NOMO-1 (cell line): ENCODE measurements around the gene VPS33A.
"Not testable (repeated sequence)": the region's sequence is repeated elsewhere in the genome, so short reads cannot be mapped to it uniquely, and the experiment has no call there.

Experiments
- DNase-seq, 2 experiments: peaks; one replicate each; lab custom pipeline; 2025; ENCODE audit not compliant: unreplicated experiment in 2 of 2; lab: John Stamatoyannopoulos, UW

VPS33A gene

GRCh38 chr12:122266230-122266901 is at the start of gene VPS33A:
Gene VPS33A (minus strand): TSS chr12:122266494. CDS start chr12:122266408, 86 bp downstream.
- peak; percentile 93 for DNase-seq

GRCh38 chr12:122312926-122313325 is 46.6 kb upstream of the VPS33A start:
- no peak for DNase-seq

GRCh38 chr12:122311696-122312095 is 45.4 kb upstream of the VPS33A start:
- DNase-seq: no peak

DNA sequence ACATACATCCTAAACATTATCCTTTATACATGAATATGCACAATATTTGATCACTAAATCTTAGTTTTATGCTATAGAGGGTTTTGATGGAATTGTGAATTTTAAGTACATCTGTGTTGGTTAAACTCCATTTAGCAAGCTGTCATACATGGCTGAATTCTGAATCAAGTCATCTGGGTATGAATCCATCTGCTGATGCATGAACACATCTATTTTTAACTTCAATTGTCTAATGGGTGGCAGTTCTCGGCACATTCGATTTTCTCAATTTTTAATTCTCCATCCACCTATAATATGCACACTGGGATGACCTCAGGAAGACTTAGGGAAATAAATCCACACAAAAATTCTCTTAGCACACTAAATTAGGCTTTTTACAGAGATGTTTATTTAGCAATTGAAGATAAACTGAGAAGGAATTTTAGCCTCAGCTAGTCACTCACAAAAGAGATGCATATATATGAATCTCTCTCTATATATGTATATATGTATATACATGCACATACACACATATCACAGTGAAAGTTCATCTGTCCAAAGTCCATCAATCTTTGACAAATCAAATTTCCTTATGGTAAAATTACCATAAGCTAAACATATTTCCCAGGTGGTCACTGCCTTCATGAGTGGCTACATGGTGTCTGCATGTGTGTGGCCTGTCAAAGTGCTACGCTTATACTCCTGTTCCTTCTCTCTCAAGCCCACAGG is 44.5 kb upstream of the VPS33A start:
- no peak for DNase-seq

- DNase-seq: no peak
Measured at GRCh38 chr12:122309564-122310121, 43.3 kb upstream of the VPS33A start.

DNA sequence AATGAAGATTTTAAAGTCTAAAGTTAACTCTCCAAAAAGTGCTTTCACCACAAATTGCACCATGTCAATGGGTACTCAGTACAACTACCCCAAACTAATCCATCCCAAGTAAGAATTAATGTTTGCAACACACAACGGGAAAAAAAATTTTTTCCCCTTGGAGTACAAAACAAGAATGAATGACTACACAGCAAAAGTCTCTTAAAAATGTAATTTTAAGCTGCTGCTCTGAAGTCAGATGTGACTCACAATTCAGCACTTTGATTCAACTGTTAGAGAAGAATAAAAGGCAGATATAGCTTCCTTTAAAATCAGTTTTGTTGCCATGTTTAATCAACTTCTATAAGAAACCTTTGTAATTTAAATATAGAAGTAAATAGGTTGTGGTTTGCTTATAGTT is 42.5 kb upstream of the VPS33A start:
- DNase-seq: no peak

- DNase-seq: no peak
Measured at GRCh38 chr12:122306407-122306806, 40.1 kb upstream of the VPS33A start.

- DNase-seq: no peak
Measured at GRCh38 chr12:122304924-122305323, 38.6 kb upstream of the VPS33A start.

DNA sequence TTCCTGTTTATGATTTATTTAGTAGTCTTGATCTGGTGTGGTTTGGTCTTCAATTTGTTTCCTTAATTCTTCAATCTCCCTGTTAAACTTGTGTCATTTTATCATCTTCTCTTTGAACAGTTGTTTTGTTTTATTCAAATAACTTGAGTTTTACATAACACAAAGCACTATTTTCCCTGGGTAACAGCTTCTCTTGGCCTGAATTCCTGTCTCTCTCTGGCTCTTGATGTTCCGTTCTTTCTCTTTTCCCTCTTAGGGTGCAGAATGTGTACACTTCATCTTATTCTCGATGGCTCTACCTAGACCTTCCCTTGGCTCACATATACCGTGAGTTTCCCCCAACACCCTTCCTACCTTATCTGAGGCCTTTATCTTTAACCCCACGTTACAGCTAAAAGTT is 36.8 kb upstream of the VPS33A start:
- DNase-seq: no peak

- no peak for DNase-seq
Measured at GRCh38 chr12:122298071-122298748, 31.9 kb upstream of the VPS33A start.

GRCh38 chr12:122297494-122297893 is 31.2 kb upstream of the VPS33A start:
- no peak for DNase-seq

- DNase-seq: no peak
Measured at GRCh38 chr12:122295877-122296276, 29.6 kb upstream of the VPS33A start.

GRCh38 chr12:122293081-122293480 is 26.8 kb upstream of the VPS33A start:
- no peak for DNase-seq

DNA sequence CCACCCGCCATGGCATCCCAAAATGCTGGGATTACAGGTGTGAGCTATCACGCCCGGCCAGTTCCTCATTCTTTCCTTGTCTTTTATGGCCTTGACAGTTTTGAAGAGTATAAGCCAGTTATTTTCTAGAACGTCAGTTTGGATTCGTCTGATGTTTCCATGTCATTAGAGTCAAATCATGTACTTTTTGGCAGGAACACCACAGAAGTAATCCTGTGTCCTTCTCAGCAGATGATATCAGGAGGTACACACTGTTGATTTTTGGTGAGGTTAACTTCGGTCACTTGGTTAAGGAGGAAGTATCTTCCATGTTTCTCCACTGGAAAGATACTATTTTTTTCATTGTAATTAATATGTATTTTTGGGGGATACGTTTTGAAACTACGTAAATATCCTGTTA is 25.1 kb upstream of the VPS33A start:
- no peak for DNase-seq

DNA sequence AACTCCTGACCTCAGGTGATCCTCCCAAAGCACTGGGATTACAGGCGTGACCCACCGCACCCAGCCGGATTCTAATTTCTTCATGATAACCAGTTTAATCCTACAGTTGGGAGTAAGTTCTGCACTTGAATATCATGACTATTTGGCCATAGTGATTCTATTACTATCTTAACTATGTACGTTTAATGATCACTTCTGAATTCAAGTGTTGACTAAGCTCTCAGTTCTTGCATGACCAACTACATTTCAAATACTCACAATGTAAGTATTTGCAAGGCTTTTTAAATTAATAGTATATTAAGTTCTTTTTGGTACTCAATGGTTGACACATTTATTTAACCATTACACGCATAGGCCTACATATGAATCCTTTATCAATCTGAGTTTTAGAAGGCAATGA is 17.4 kb upstream of the VPS33A start:
- no peak for DNase-seq

GRCh38 chr12:122282061-122282460 is 15.8 kb upstream of the VPS33A start:
- DNase-seq: no peak

DNA sequence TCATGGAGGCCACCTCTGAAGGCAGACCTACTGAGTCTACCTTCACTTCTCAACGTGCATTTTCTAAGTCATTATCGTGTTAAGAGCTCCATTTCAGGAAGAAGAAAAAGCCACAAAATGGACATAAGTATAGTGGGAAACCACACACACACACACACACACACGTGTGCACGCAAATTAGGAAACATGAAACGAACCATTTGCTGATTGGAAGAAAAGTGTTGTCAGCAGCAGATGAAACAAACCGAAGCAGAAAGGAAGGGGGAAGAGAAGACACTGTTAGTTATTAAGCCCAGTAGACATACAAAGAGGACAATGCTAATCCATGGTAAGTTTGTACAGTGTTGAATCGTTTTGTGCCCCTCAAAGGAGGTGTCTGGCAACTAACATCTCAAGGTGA is 9.9 kb upstream of the VPS33A start:
- DNase-seq: peak; percentile 51 to 82

DNA sequence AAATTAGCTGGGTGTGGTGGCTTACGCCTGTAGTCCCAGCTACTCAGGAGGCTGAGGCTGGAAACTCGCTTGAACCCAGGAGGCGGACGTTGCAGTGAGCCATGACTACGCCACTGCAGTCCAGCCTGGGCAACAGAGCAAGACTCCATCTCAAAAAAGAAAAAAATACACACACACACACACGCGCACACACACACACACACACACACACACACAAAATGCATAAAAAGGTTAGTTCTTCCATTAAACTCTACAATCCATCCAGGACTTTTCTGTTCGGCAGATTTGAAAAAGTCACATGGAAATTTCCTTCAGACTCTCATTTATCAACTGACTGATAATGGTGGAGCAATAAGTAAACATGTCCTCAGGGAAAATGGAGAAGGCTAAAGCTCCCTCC is 9.2 kb upstream of the VPS33A start:
- DNase-seq: no peak

- DNase-seq: peak in 1 of 2 experiments; percentile 21
Measured at GRCh38 chr12:122265886-122266229, 436 bp downstream of the VPS33A start.

DNA sequence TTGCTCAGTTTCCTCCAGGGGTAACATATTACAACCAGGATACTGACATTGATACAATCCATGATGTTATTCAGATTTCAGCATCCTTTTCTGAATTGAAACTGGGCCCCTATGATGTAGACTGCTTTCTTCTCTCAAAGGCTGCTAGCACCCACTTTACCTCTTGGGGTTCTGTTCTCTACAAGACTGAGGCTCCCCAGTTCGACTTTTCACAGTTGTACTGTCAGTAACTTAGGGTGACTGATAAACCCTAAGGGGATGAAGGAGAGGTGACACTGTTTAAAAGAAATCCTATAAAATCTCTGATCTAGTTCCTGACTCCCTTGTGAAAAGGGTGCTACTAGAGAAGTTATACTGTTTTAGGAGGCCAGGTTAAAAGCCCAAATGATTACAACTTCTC is 818 bp downstream of the VPS33A start:
- no peak for DNase-seq

- DNase-seq: not testable (repeated sequence)
Measured at GRCh38 chr12:122260735-122261134, 5.6 kb downstream of the VPS33A start.

GRCh38 chr12:122258939-122259338 is 7.4 kb downstream of the VPS33A start:
- DNase-seq: not testable (repeated sequence)
